ENCODE results near the gene SKOR2.

- TF ChIP-seq POLR2A (IDR thresholded peaks at IDR 0.05; ENCODE audit: low read length), result no peak
- TF ChIP-seq GATA1 (IDR thresholded peaks at IDR 0.05; ENCODE audit: low read depth, low read length), result no peak
These were observed 71.9 kb downstream of the SKOR2 start for GRCh38 chr18:47179520-47179919.

All from erythroblast (primary cell).